ENCODE measurements around the gene KIAA0930.

Gene KIAA0930

DNA sequence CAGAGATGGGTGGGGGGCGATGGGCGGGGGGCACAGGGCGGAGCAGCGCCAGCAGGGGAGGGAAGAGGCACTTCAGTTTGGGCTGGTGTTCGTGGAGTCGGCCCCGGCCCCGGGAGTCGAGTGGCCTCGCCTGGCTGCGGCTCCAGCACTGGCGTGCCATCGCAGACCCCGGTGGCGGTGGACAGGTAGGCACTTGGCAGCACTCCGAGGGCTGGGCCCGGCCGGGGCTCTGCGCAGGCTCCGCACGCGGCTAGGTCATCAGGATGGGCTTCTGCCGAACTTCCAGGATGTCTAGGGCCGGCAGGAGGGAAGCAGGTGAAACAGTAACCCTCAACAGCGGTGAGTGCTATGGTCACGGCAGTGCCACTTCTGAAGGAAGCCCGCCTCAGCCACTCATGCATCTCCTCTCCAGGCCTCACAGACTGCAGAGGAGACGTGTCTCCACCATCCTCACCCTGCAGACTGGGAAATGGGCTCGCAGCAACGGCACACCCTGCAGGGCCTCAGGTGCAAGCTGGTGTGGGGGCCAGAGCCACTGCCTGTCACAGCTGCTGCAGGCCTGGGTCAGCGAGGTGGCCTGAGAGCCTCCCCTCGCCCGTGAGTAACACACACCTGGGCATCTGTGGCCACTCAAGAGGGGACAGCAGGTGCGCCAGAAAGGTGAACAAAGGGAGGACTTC, 43.6 kb downstream of the KIAA0930 start (continued):
- TF ChIP-seq, protein P1, sequence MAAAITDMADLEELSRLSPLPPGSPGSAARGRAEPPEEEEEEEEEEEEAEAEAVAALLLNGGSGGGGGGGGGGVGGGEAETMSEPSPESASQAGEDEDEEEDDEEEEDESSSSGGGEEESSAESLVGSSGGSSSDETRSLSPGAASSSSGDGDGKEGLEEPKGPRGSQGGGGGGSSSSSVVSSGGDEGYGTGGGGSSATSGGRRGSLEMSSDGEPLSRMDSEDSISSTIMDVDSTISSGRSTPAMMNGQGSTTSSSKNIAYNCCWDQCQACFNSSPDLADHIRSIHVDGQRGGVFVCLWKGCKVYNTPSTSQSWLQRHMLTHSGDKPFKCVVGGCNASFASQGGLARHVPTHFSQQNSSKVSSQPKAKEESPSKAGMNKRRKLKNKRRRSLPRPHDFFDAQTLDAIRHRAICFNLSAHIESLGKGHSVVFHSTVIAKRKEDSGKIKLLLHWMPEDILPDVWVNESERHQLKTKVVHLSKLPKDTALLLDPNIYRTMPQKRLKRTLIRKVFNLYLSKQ (tag by site-specific recombination; IDR thresholded peaks at IDR 0.05; ENCODE audit: borderline replicate concordance) = no peak
- TF ChIP-seq ZNF335 (tag by site-specific recombination; conservative IDR thresholded peaks at IDR 0.05) = no peak
- no peak for TF ChIP-seq ZNF202 (tag by site-specific recombination; IDR thresholded peaks at IDR 0.05; ENCODE audit: borderline replicate concordance)
- TF ChIP-seq WT1 (tag by site-specific recombination; IDR thresholded peaks at IDR 0.05) = no peak

DNA sequence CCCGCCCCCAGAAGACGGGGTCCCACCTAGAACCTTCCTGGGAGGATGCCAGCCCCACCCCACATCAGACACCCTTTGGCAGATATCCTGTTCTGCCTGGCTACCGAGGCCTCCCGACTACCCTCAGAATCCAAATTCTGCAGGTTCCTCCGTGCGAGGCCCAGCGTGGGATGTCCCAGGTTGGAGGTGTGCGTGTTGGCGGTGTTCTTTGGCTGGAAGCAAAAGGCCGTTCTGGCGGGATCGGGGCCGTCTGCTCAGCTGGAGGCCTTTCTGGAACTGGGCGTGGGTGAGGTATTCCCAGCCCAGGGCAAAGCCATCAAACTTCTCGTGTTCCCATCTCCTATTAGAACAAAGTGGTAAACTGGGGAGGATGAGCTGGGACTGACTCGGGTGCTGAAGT, 44.4 kb downstream of the KIAA0930 start:
- CTCF ChIA-PET = interaction anchor here (0.6 kb wide), 2 partner anchors 57 to 96 kb away, joined by 3 read pairs; no protein-coding TSS in a partner anchor

DNA sequence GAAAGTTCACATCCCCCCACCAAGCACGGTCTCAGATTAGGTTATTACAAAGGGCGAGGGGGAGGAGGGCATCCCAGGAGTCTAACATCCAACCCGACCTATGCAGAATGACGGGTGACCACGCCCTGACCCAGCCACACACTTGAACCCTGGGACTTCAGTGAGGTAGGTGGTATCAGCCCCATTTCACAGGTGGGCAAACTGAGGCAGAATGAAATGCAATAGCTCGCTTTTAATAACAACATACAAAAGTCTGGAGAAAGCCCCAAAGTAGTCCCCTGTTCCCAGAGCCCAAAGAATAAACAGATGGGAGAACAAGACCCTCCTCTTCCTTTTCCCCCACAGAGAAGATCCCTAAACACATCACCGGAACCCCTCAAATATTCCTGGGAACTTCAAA, 45.1 kb downstream of the KIAA0930 start:
- H3K4me3 ChIP-seq (ENCODE audit: low read depth, low read length) = no peak overlapping the region
- POLR2A ChIA-PET = no interaction called here
- H3K4me1 ChIP-seq (ENCODE audit: control insufficient read depth, insufficient read depth, low read length) = no peaks in the 10 kb centered on the region
- CTCF ChIA-PET = interaction anchor here (0.8 kb wide), 1 partner anchor 13 kb away, joined by 3 read pairs; no protein-coding TSS in a partner anchor
- no peak overlapping the region for H3K27ac ChIP-seq (ENCODE audit: extremely low read depth, low read depth, low read length)
- TF ChIP-seq OVOL3 (tag by site-specific recombination; IDR thresholded peaks at IDR 0.05) = no peak
- TF ChIP-seq SETDB1 (IDR thresholded peaks at IDR 0.05; ENCODE audit: insufficient read length, low read length) = no peak
- no peak for TF ChIP-seq WT1 (tag by site-specific recombination; IDR thresholded peaks at IDR 0.05)
- TF ChIP-seq, protein P2, sequence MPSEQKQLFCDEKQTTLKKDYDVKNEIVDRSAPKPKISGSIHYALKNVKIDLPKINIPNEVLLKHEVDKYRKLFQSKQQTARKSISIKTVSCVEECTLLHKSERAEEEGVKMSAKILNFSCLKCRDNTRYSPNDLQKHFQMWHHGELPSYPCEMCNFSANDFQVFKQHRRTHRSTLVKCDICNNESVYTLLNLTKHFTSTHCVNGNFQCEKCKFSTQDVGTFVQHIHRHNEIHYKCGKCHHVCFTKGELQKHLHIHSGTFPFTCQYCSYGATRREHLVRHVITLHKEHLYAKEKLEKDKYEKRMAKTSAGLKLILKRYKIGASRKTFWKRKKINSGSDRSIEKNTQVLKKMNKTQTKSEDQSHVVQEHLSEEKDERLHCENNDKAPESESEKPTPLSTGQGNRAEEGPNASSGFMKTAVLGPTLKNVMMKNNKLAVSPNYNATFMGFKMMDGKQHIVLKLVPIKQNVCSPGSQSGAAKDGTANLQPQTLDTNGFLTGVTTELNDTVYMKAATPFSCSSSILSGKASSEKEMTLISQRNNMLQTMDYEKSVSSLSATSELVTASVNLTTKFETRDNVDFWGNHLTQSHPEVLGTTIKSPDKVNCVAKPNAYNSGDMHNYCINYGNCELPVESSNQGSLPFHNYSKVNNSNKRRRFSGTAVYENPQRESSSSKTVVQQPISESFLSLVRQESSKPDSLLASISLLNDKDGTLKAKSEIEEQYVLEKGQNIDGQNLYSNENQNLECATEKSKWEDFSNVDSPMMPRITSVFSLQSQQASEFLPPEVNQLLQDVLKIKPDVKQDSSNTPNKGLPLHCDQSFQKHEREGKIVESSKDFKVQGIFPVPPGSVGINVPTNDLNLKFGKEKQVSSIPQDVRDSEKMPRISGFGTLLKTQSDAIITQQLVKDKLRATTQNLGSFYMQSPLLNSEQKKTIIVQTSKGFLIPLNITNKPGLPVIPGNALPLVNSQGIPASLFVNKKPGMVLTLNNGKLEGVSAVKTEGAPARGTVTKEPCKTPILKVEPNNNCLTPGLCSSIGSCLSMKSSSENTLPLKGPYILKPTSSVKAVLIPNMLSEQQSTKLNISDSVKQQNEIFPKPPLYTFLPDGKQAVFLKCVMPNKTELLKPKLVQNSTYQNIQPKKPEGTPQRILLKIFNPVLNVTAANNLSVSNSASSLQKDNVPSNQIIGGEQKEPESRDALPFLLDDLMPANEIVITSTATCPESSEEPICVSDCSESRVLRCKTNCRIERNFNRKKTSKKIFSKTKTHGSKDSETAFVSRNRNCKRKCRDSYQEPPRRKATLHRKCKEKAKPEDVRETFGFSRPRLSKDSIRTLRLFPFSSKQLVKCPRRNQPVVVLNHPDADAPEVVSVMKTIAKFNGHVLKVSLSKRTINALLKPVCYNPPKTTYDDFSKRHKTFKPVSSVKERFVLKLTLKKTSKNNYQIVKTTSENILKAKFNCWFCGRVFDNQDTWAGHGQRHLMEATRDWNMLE (tag by site-specific recombination; conservative IDR thresholded peaks at IDR 0.05; ENCODE audit: low read depth) = no peak
- no peak for TF ChIP-seq GLIS2 (tag by site-specific recombination; IDR thresholded peaks at IDR 0.05)
- no peak for TF ChIP-seq PRDM1 (tag by site-specific recombination; IDR thresholded peaks at IDR 0.05)
- H3K9me3 ChIP-seq (ENCODE audit: control insufficient read depth, insufficient read depth, low read depth, low read length) = no peaks in the 10 kb centered on the region
- H3K36me3 ChIP-seq (ENCODE audit: control insufficient read depth in 2 of 2, insufficient read depth in 1 of 2, low read length in 2 of 2) = peaks cover 0 to 57% of the 10 kb centered on the region in 2 experiments; a peak in 1 of 3 replicates

More for the DNA sequence above, 44.4 kb downstream of the KIAA0930 start:
- Histone ChIP-seq H3K4me1 (ENCODE audit: control insufficient read depth, insufficient read depth, low read length) (peaks cover under 1% of the 10 kb centered on the region; the same call in 1 of the 2 replicates), H3K9me3 (ENCODE audit: control insufficient read depth, insufficient read depth, low read depth, low read length) (no peaks in the 10 kb centered on the region), H3K4me3 (ENCODE audit: low read depth, low read length) (no peak overlapping the region), H3K27ac (ENCODE audit: extremely low read depth, low read depth, low read length) (no peak overlapping the region), H3K36me3 (ENCODE audit: control insufficient read depth in 2 of 2, insufficient read depth in 1 of 2, low read length in 2 of 2) (peaks cover 0 to 59% of the 10 kb centered on the region in 2 experiments; a peak in 1 of 3 replicates)
- POLR2A ChIA-PET = no interaction called here
- TF ChIP-seq ZXDB (tag by site-specific recombination; IDR thresholded peaks at IDR 0.05) = no peak
- TF ChIP-seq EGR2 (tag by site-specific recombination; IDR thresholded peaks at IDR 0.05; ENCODE audit: low read depth) = peak; percentile 59

DNA sequence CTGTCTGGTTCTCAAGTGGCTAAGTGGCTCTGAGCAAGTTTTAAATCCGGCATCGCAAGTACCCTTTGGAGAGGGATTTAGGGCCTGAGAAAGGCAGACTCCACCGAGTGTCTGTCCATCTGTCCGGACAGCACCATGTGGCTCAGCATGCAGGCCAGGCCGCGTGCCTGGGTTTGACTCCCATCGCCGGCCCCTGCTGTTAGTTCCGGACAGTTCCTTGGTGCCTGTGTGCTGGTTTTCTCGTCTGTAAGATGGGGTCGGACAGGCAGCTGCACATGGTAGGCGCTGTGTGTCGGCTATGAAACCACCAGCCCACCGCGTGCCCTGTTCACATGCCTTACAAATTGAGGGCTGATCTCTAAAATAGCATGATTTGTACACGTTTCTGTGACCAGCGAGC, 46.0 kb downstream of the KIAA0930 start:
- POLR2A ChIA-PET = no interaction called here
- H3K36me3 ChIP-seq (ENCODE audit: control insufficient read depth in 2 of 2, insufficient read depth in 1 of 2, low read length in 2 of 2) = peaks cover 0 to 48% of the 10 kb centered on the region in 2 experiments; a peak in 1 of 3 replicates
- no peaks in the 10 kb centered on the region for H3K9me3 ChIP-seq (ENCODE audit: control insufficient read depth, insufficient read depth, low read depth, low read length)
- H3K4me1 ChIP-seq (ENCODE audit: control insufficient read depth, insufficient read depth, low read length) = peaks cover 2% of the 10 kb centered on the region; the same call in 1 of the 2 replicates
- CTCF ChIA-PET = interaction anchor here (0.6 kb wide), 1 partner anchor 75 kb away, joined by 3 read pairs; no protein-coding TSS in a partner anchor
- H3K4me3 ChIP-seq (ENCODE audit: low read depth, low read length) = no peak overlapping the region
- H3K27ac ChIP-seq (ENCODE audit: extremely low read depth, low read depth, low read length) = no peak overlapping the region
- TF ChIP-seq ZNF112 (tag by site-specific recombination; IDR thresholded peaks at IDR 0.05) (no peak), ZNF433 (tag by site-specific recombination; IDR thresholded peaks at IDR 0.05; ENCODE audit: low read depth) (no peak), ZBTB7A (tag by site-specific recombination; IDR thresholded peaks at IDR 0.05; ENCODE audit: low read depth) (no peak), ZNF155 (tag by site-specific recombination; IDR thresholded peaks at IDR 0.05) (no peak)
- TF ChIP-seq, protein P3, sequence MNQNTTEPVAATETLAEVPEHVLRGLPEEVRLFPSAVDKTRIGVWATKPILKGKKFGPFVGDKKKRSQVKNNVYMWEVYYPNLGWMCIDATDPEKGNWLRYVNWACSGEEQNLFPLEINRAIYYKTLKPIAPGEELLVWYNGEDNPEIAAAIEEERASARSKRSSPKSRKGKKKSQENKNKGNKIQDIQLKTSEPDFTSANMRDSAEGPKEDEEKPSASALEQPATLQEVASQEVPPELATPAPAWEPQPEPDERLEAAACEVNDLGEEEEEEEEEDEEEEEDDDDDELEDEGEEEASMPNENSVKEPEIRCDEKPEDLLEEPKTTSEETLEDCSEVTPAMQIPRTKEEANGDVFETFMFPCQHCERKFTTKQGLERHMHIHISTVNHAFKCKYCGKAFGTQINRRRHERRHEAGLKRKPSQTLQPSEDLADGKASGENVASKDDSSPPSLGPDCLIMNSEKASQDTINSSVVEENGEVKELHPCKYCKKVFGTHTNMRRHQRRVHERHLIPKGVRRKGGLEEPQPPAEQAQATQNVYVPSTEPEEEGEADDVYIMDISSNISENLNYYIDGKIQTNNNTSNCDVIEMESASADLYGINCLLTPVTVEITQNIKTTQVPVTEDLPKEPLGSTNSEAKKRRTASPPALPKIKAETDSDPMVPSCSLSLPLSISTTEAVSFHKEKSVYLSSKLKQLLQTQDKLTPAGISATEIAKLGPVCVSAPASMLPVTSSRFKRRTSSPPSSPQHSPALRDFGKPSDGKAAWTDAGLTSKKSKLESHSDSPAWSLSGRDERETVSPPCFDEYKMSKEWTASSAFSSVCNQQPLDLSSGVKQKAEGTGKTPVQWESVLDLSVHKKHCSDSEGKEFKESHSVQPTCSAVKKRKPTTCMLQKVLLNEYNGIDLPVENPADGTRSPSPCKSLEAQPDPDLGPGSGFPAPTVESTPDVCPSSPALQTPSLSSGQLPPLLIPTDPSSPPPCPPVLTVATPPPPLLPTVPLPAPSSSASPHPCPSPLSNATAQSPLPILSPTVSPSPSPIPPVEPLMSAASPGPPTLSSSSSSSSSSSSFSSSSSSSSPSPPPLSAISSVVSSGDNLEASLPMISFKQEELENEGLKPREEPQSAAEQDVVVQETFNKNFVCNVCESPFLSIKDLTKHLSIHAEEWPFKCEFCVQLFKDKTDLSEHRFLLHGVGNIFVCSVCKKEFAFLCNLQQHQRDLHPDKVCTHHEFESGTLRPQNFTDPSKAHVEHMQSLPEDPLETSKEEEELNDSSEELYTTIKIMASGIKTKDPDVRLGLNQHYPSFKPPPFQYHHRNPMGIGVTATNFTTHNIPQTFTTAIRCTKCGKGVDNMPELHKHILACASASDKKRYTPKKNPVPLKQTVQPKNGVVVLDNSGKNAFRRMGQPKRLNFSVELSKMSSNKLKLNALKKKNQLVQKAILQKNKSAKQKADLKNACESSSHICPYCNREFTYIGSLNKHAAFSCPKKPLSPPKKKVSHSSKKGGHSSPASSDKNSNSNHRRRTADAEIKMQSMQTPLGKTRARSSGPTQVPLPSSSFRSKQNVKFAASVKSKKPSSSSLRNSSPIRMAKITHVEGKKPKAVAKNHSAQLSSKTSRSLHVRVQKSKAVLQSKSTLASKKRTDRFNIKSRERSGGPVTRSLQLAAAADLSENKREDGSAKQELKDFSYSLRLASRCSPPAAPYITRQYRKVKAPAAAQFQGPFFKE (tag by site-specific recombination; IDR thresholded peaks at IDR 0.05; ENCODE audit: borderline replicate concordance) = no peak
